ENCODE results near the gene DACH1.

DNA sequence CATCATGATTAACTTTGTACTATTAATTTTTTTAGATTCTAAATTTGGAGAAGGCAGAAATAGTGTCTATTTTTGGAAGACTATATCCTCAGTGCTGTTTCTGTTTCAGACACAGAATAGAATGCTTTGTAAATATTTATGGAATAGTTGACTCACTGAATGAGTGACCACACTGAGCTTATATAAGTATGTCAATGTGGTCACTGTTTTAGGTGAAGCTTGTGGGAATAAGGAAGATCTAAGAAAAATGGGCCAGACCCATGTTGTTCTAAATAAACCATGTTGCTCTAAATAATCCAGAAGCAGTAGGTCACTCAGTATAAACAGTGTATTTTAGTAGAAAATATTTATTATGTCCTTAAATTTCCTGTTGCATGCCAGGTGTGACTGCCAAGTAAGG is 45.5 kb upstream of the DACH1 start:
- TF ChIP-seq, protein P1, sequence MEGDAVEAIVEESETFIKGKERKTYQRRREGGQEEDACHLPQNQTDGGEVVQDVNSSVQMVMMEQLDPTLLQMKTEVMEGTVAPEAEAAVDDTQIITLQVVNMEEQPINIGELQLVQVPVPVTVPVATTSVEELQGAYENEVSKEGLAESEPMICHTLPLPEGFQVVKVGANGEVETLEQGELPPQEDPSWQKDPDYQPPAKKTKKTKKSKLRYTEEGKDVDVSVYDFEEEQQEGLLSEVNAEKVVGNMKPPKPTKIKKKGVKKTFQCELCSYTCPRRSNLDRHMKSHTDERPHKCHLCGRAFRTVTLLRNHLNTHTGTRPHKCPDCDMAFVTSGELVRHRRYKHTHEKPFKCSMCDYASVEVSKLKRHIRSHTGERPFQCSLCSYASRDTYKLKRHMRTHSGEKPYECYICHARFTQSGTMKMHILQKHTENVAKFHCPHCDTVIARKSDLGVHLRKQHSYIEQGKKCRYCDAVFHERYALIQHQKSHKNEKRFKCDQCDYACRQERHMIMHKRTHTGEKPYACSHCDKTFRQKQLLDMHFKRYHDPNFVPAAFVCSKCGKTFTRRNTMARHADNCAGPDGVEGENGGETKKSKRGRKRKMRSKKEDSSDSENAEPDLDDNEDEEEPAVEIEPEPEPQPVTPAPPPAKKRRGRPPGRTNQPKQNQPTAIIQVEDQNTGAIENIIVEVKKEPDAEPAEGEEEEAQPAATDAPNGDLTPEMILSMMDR (IDR thresholded peaks at IDR 0.05), result no peak
- no peak for TF ChIP-seq POLR2A (IDR thresholded peaks at IDR 0.05)

Measured in esophagus squamous epithelium (tissue), 4 donors.